Jurkat, Clone E6-1 (cell line): Measurements from ENCODE around the gene USH1C.

ENCODE experiments used
- DNase-seq: peaks from one replicate; pipeline ENCODE4 v3.0.0-alpha.2; 2011; ENCODE audit warnings: low read depth, low spot score
- H3K4me3 ChIP-seq: 2 replicates; pipeline ENCODE4 v1.5.1; 2011; ENCODE audit warnings: mild to moderate bottlenecking, low read length, control low read depth, moderate library complexity

USH1C gene

GRCh38 chr11:17458268-17458667, 85.9 kb downstream of the USH1C start:
- H3K4me3 ChIP-seq: no peak overlapping the region
- no peak for DNase-seq

- DNase-seq: no peak
- no peak overlapping the region for H3K4me3 ChIP-seq
Observed at GRCh38 chr11:17457396-17458173, 86.6 kb downstream of the USH1C start.

- no peak overlapping the region for H3K4me3 ChIP-seq
Observed at GRCh38 chr11:17452668-17453067, 91.5 kb downstream of the USH1C start.

GRCh38 chr11:17449158-17449557, 95.1 kb downstream of the USH1C start:
- DNase-seq: no peak
- no peak overlapping the region for H3K4me3 ChIP-seq

More at GRCh38 chr11:17452668-17453067, 91.5 kb downstream of the USH1C start:
- no peak for DNase-seq

GRCh38 chr11:17446482-17446881, 97.7 kb downstream of the USH1C start:
- H3K4me3 ChIP-seq: no peak overlapping the region
- no peak for DNase-seq

- DNase-seq: no peak
- H3K4me3 ChIP-seq: no peak overlapping the region
Observed at GRCh38 chr11:17445240-17445795, 98.9 kb downstream of the USH1C start.

GRCh38 chr11:17443926-17444690, 100.1 kb downstream of the USH1C start:
- H3K4me3 ChIP-seq: no peak overlapping the region
- no peak for DNase-seq
